GM19351 (cell line): ENCODE data around the gene CPPED1.

Experiments
- ATAC-seq: cut with Tn5 transposase; IDR thresholded peaks from one replicate; pipeline ENCODE4 v1.9.1; 2021; ENCODE audit warnings: mild to moderate bottlenecking, moderate library complexity; ENCODE audit not compliant: unreplicated experiment

Gene CPPED1

GRCh38 chr16:12688951-12689850 is 114.5 kb downstream of the CPPED1 start:
- no peak for ATAC-seq

DNA sequence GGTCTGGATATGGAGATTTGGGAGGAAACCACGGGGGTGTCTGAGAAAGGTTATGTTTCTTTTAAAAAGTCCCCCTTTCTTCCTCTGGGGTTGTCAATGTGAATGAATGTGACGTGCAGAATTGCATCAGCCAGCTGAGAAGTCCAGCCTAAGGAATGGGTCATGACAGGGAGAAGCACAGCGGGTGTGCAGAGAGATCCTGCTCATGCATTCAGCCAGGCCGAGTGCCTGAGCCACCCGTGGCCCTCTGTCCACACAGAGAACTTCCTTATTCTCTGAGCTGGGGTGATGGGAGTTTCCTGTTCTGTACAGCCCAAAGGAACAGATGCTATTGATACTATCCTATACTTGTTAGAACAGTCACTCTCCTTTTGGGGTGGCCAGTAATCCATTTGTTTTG is 117.9 kb downstream of the CPPED1 start:
- ATAC-seq, result no peak

GRCh38 chr16:12682432-12683165 is 121.1 kb downstream of the CPPED1 start:
- no peak for ATAC-seq

GRCh38 chr16:12681653-12682052 is 122.0 kb downstream of the CPPED1 start:
- ATAC-seq, result no peak

GRCh38 chr16:12680531-12680930 is 123.2 kb downstream of the CPPED1 start:
- ATAC-seq, result no peak

DNA sequence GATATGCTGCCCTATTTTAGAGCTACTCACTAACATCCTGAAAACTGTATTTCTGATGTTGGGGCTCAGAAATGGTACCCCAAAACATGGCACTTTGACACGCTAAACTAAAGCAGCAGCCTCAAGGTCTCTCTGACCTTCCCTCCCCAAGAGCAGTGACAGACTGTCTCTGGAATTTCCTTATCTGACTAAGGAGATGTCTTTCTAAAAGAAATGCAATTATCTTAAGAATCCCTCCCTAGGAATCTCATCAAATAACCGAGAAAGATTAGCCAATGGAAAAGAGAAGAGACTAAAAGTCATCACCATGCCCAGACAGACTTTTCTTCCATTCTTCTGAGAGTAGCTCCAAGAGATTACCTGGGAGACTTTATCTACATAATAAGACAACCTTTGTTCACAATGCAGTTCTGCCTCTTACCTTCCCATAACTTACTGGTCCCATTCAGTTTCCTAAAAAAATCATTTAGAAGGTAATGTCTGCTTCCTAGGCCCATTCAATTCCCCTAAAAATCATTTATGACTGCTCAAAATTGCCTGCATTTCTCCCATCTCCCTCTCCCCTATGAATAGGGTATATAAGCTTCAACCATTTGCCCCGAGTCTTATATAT is 123.9 kb downstream of the CPPED1 start:
- ATAC-seq, result no peak

GRCh38 chr16:12678983-12679382 is 124.7 kb downstream of the CPPED1 start:
- no peak for ATAC-seq

DNA sequence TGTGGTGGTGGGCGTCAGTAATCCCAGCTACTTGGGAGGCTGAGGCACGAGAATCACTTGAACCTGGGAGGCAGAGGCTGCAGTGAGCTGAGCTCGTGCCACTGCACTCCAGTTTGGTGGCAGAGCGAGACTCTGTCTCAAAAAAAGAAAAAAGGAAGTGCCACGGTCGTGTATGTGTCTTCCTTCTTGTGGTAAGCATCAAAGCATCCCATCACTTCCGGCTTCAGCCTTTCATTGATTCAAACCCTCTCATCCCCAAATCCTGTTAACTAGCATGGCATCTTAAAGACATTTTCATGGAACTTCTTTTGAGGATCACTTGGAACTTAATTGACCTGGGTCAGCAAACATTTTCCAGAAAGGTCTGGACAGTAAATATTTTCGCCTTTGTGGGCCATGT is 126.2 kb downstream of the CPPED1 start:
- ATAC-seq, result no peak

DNA sequence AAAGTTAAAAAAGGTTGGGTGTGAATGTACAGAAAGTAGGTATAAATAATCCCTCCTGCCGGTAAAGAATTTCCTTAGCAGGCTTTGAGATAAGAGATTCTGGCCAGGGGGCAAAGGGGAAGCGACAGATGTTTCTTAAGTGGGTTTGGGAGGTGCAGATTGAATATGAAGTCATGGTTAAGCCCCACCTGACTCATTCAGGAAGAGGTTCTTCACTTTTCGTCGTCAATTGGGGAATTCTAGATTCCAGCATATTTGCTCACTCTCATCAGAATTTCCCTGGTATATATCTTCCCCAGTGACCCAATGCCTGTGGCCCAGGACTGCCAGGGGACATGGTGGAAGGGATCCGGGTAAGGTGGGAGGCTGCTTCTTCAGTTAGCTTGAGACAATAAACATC is 127.8 kb downstream of the CPPED1 start:
- no peak for ATAC-seq

DNA sequence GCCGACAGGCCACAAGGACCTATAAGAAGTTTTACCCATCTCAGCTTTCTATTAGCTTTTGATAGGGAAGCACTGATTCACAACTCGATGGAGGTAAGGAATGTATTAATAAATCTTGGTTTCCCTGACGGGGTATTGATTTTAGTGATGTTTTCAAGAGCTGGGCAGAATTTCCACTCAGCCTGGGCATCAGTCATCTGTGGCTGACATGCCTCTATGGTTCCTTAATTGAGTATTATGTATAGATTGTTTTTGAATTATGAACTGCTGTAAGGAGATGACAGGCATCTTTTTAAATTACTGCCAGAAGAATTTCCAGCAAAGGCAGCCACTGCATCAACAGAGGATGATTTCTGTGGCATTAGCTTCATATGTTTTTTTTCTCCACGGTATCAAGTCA is 128.6 kb downstream of the CPPED1 start:
- no peak for ATAC-seq

- ATAC-seq, result no peak
Measured at GRCh38 chr16:12674524-12674923, 129.2 kb downstream of the CPPED1 start.

- ATAC-seq, result no peak
Measured at GRCh38 chr16:12674071-12674470, 129.6 kb downstream of the CPPED1 start.

DNA sequence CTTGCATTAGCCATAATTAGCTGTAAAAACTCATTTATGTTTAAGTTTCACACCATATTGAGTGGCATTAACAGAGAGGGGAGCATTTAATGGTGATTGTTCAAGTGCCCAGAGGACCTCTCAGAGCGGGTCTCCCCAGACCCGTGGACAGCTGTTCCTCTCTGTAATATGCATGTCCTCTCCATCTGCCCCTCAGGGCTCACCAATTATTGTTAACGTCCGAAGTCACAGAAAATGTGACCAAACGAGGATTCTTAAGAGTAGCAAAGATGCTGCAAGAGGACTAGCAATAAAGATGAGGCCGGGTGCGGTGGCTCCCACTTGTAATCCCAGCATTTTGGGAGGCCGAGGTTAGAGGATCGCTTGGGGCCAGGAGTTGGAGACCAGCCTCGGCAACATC is 130.2 kb downstream of the CPPED1 start:
- no peak for ATAC-seq

DNA sequence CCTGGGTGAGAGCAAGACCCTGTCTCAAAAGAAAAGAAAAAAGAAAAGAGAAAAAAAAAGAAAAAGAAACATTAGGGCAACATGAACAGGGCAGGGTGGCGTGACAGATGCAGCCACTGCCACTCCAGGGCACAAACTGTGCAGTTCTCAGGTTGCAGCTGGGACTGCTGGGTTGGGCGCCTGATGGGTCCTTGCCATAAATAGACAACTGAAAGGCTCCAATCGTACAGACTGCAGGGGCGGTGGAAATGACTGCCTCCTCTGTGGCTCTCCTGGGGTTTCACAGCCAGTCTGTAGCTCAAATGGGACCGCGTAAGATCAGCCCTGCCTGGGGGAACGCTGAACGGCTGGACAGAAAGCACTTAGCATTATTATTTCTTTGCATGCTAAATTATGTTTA is 130.7 kb downstream of the CPPED1 start:
- no peak for ATAC-seq

DNA sequence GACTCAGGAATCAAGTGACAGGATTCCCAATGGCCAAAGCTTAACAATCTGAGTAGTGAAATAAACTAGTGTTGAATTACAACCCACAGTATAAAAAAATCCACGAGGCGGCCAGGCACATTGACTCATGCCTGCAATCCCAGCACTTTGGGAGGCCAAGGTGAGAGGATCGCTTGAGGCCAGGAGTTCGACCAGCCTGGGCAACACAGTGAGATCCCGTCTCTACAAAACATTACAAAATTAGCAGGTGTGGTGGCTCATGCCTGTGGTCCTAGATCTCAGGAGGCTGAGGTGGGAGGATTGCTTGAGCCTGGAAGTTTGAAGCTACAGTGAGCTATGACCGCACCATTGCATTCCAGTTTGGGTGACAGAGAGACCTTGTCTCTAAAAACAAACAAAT is 133.8 kb downstream of the CPPED1 start:
- no peak for ATAC-seq

DNA sequence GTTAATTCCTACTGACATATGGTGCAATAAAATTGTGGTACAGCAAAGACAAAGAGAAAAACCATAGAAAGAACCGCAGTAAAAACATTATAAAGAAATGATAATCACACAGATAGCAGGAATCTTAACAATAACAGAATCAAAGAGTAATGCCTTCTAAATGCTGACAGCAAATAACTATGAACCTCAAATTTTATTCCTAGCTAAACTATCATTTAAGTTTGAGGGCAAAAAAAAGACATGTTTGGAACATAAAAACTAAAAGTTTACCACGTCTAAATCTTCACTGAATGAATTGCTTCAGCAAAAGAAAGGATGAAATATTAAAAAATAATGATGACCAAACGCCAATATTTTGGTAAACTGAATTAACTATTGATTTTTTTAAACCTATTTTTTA is 135.8 kb downstream of the CPPED1 start:
- ATAC-seq, result no peak

GRCh38 chr16:12664164-12664733 is 139.4 kb downstream of the CPPED1 start:
- ATAC-seq, result no peak

GRCh38 chr16:12661656-12662172 is 142.0 kb downstream of the CPPED1 start:
- no peak for ATAC-seq

GRCh38 chr16:12659871-12660270 is 143.8 kb downstream of the CPPED1 start:
- ATAC-seq, result no peak

DNA sequence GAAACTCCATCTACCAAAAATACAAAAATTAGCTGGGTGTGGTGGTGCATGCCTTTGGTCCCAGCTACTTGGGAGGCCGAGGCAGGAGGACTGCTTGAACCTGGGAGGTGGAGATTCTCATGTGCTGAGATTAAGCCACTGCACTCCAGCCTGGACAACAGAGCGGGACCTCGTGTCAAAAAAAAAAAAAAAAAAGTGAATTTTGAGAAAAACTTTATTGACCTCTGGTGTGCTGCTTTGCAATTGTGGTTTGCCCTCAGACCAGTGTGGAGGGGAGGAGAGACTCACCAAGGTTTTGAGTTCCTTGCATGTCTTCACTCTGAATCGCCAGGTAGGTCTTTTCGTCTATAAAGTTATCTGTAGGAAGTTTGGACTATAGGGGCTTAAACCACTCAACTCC is 145.2 kb downstream of the CPPED1 start:
- ATAC-seq, result no peak

DNA sequence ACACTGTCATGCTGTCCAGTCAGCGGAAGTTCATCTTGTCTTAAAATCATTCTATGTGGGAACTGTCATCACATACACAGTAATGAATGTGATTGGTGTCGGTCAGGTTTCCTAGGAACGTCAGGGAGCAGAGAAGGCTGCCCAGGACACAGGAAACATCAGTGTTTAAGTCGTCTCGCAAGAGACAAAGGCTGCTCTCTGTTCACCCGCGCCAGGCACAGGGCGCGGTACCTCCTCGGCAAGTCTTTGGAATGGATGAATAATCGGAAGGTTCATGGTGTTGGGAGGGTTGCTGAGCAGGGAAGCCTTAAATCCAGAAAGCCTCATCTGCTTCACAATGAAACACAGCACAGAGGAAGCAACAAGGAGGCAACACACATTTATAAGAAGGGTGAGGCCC is 148.2 kb downstream of the CPPED1 start:
- no peak for ATAC-seq
